ENCODE data around the gene FRMD4A. TPM values are rescaled to one million over a fixed set of nuclear protein-coding genes. Genes with fewer than 3 reads are reported as not detected.

The FRMD4A gene
- total and polyA plus RNA-seq, 2 experiments from 2014 or later = 11.9 to 17.5 TPM

- no peak for DNase-seq
- Histone ChIP-seq H3K4me1 (ENCODE audit: insufficient read depth) (0 out of 2 replicates have a peak, but pooled peaks cover 6% of the 10 kb centered on the region), H3K27me3 (replicated peaks; ENCODE audit: insufficient read depth) (no peaks in the 10 kb centered on the region), H3K9me2 (ENCODE audit: insufficient read depth) (no peaks in the 10 kb centered on the region), H3K79me2 (ENCODE audit: insufficient read depth) (no peaks in the 10 kb centered on the region), H3K4me2 (ENCODE audit: unreplicated experiment) (no peak overlapping the region), H3F3A (ENCODE audit: insufficient read depth) (no peaks in the 10 kb centered on the region), H3K36me3 (ENCODE audit: low read depth) (no peaks in the 10 kb centered on the region), H3K4me3 (no peak overlapping the region), H3K9ac (no peak overlapping the region), H2AFZ (no peak overlapping the region), H4K20me1 (ENCODE audit: insufficient read depth) (no peaks in the 10 kb centered on the region), H3K27ac (no peak overlapping the region), H3K9me3 (ENCODE audit: low read depth) (no peaks in the 10 kb centered on the region)
- in situ Hi-C loops (cut with MboI) = loop anchor here (5.0 kb wide), 1 partner anchor 300 kb away; no protein-coding TSS in a partner anchor
- 95% methylated on average over 5 of the region's 5 CpGs for WGBS, 2 experiments (ENCODE audit: low coverage in 1 of 2, low lambda C conversion rate in 2 of 2, missing lambda C conversion rate in 2 of 2)
- TF ChIP-seq EZH2 (IDR thresholded peaks at IDR 0.05; ENCODE audit: insufficient read depth, poor library complexity, severe bottlenecking) = no peak
- TF ChIP-seq EZH2phosphoT487 (IDR thresholded peaks at IDR 0.05; ENCODE audit: insufficient read depth, low read depth) = no peak
Measured at GRCh38 chr10:14092799-14093198, 237.9 kb downstream of the FRMD4A start.

- Histone ChIP-seq H3K9me3 (ENCODE audit: low read depth) (no peaks in the 10 kb centered on the region), H3K36me3 (ENCODE audit: low read depth) (no peaks in the 10 kb centered on the region), H3K4me3 (no peak overlapping the region), H3K9ac (no peak overlapping the region), H3K27ac (no peak overlapping the region), H3K79me2 (ENCODE audit: insufficient read depth) (no peaks in the 10 kb centered on the region), H2AFZ (no peak overlapping the region), H4K20me1 (ENCODE audit: insufficient read depth) (no peaks in the 10 kb centered on the region), H3K9me2 (ENCODE audit: insufficient read depth) (no peaks in the 10 kb centered on the region), H3K4me2 (ENCODE audit: unreplicated experiment) (no peak overlapping the region), H3K27me3 (replicated peaks; ENCODE audit: insufficient read depth) (no peaks in the 10 kb centered on the region), H3K4me1 (ENCODE audit: insufficient read depth) (0 out of 2 replicates have a peak, but pooled peaks cover 6% of the 10 kb centered on the region), H3F3A (ENCODE audit: insufficient read depth) (no peaks in the 10 kb centered on the region)
- no peak for DNase-seq
- in situ Hi-C loops (cut with MboI) = loop anchor here (5.0 kb wide), 1 partner anchor 297 kb away; no protein-coding TSS in a partner anchor
- TF ChIP-seq EZH2phosphoT487 (IDR thresholded peaks at IDR 0.05; ENCODE audit: insufficient read depth, low read depth) (no peak), EZH2 (IDR thresholded peaks at IDR 0.05; ENCODE audit: insufficient read depth, poor library complexity, severe bottlenecking) (no peak)
- 93 to 94% methylated on average over 17 of the region's 17 CpGs for WGBS, 2 experiments (ENCODE audit: low coverage in 1 of 2, low lambda C conversion rate in 2 of 2, missing lambda C conversion rate in 2 of 2)
Measured at GRCh38 chr10:14089556-14090292, 241.0 kb downstream of the FRMD4A start.

- Histone ChIP-seq H3K79me2 (ENCODE audit: insufficient read depth) (no peaks in the 10 kb centered on the region), H3K9me2 (ENCODE audit: insufficient read depth) (no peaks in the 10 kb centered on the region), H4K20me1 (ENCODE audit: insufficient read depth) (no peaks in the 10 kb centered on the region), H3K36me3 (ENCODE audit: low read depth) (no peaks in the 10 kb centered on the region), H3K9ac (no peak overlapping the region), H3K9me3 (ENCODE audit: low read depth) (no peaks in the 10 kb centered on the region), H3K4me2 (ENCODE audit: unreplicated experiment) (no peak overlapping the region), H3K4me3 (no peak overlapping the region), H2AFZ (no peak overlapping the region), H3K27me3 (replicated peaks; ENCODE audit: insufficient read depth) (no peaks in the 10 kb centered on the region), H3K27ac (no peak overlapping the region), H3K4me1 (ENCODE audit: insufficient read depth) (0 out of 2 replicates have a peak, but pooled peaks cover 8% of the 10 kb centered on the region), H3F3A (ENCODE audit: insufficient read depth) (no peaks in the 10 kb centered on the region)
- no peak for TF ChIP-seq EZH2phosphoT487 (IDR thresholded peaks at IDR 0.05; ENCODE audit: insufficient read depth, low read depth)
- TF ChIP-seq EZH2 (IDR thresholded peaks at IDR 0.05; ENCODE audit: insufficient read depth, poor library complexity, severe bottlenecking) = no peak
- in situ Hi-C loops (cut with MboI) = no loop called here
- 83 to 86% methylated on average over 7 of the region's 7 CpGs for WGBS, 2 experiments (ENCODE audit: low coverage in 1 of 2, low lambda C conversion rate in 2 of 2, missing lambda C conversion rate in 2 of 2)
- DNase-seq = no peak
Measured at GRCh38 chr10:14087566-14087965, 243.2 kb downstream of the FRMD4A start.

GRCh38 chr10:14086596-14086995 is 244.1 kb downstream of the FRMD4A start:
- Histone ChIP-seq H3K27me3 (replicated peaks; ENCODE audit: insufficient read depth) (no peaks in the 10 kb centered on the region), H3K27ac (no peak overlapping the region), H3K4me3 (no peak overlapping the region), H3K36me3 (ENCODE audit: low read depth) (no peaks in the 10 kb centered on the region), H3K9me3 (ENCODE audit: low read depth) (no peaks in the 10 kb centered on the region), H3K4me2 (ENCODE audit: unreplicated experiment) (no peak overlapping the region), H3K9me2 (ENCODE audit: insufficient read depth) (no peaks in the 10 kb centered on the region), H3K4me1 (ENCODE audit: insufficient read depth) (0 out of 2 replicates have a peak, but pooled peaks cover 8% of the 10 kb centered on the region), H4K20me1 (ENCODE audit: insufficient read depth) (no peaks in the 10 kb centered on the region), H3K79me2 (ENCODE audit: insufficient read depth) (no peaks in the 10 kb centered on the region), H3K9ac (no peak overlapping the region), H3F3A (ENCODE audit: insufficient read depth) (no peaks in the 10 kb centered on the region), H2AFZ (no peak overlapping the region)
- DNase-seq = no peak
- no peak for TF ChIP-seq EZH2phosphoT487 (IDR thresholded peaks at IDR 0.05; ENCODE audit: insufficient read depth, low read depth)
- TF ChIP-seq EZH2 (IDR thresholded peaks at IDR 0.05; ENCODE audit: insufficient read depth, poor library complexity, severe bottlenecking) = no peak
- 83% methylated on average over 3 of the region's 3 CpGs for WGBS, 2 experiments (ENCODE audit: low coverage in 1 of 2, low lambda C conversion rate in 2 of 2, missing lambda C conversion rate in 2 of 2)
- in situ Hi-C loops (cut with MboI) = no loop called here
